Esophagus squamous epithelium (tissue), 4 donors: ENCODE results near the gene CAPZB.

ENCODE experiments used
- CTCF ChIP-seq, 6 experiments: fragments of 450-650 bp in 4 of 6; fragments of 200-600 bp in 2 of 6; sonication (generic) in 2 of 6; IDR thresholded peaks; one replicate each; pipeline ENCODE4 v1.5.1; 2016 to 2019; ENCODE audit warnings: antibody characterized with exemption in 6 of 6, mild to moderate bottlenecking in 4 of 6, moderate library complexity in 4 of 6
- POLR2A ChIP-seq, 4 donors: fragments of 450-650 bp; IDR thresholded peaks; one replicate each; pipeline ENCODE4 v1.6.1; 2017; ENCODE audit warnings: antibody characterized with exemption in 4 of 4, mild to moderate bottlenecking in 4 of 4, moderate library complexity in 3 of 4

- TF ChIP-seq CTCF (IDR thresholded peaks at IDR 0.05), result no peak
- no peak for TF ChIP-seq POLR2A (IDR thresholded peaks at IDR 0.05)
Measured at GRCh38 chr1:19405761-19406487, 79.4 kb downstream of the CAPZB start.
